Stomach (tissue), 9 donors: ENCODE data around the gene ZNF778. TPM values are rescaled to one million over a fixed set of nuclear protein-coding genes. Genes with fewer than 3 reads are reported as not detected.

Experiments
- DNase-seq, 2 donors: peaks; one replicate each; pipeline versions ENCODE4 v3.0.0 to v3.0.0-alpha.2; 2013 to 2019
- H3K27ac ChIP-seq, 5 donors: fragments of 200-600 bp in 4 of 5; sonication (generic) in 4 of 5; one replicate each; pipeline ENCODE4 v1.5.1; 2013 to 2019; ENCODE audit warnings: mild to moderate bottlenecking in 1 of 5, moderate library complexity in 1 of 5
- H3K27me3 ChIP-seq, 3 donors: fragments of 200-600 bp; sonication (generic); one replicate each; pipeline ENCODE4 v1.5.1; 2017 to 2019; ENCODE audit warnings: mixed run types in 1 of 3
- H3K36me3 ChIP-seq, 4 donors: fragments of 200-600 bp; sonication (generic); 1 replicate in 3 of 4; 2 replicates in 1 of 4; pipeline ENCODE4 v1.5.1; 2016 to 2019
- H3K4me1 ChIP-seq, 4 donors: fragments of 200-600 bp; sonication (generic); one replicate each; pipeline ENCODE4 v1.5.1; 2016 to 2019
- H3K4me3 ChIP-seq, 4 donors: fragments of 200-600 bp; sonication (generic) in 3 of 4; one replicate each; pipeline ENCODE4 v1.5.1; 2016 to 2019; ENCODE audit warnings: mild to moderate bottlenecking in 1 of 4
- H3K9me3 ChIP-seq, 4 donors: fragments of 200-600 bp; sonication (generic); one replicate each; pipeline ENCODE4 v1.5.1; 2016 to 2019
- CTCF ChIP-seq, 7 experiments: fragments of 450-650 bp in 4 of 7; fragments of 200-600 bp in 3 of 7; sonication (generic) in 3 of 7; IDR thresholded peaks; one replicate each; pipeline ENCODE4 v1.5.1; 2016 to 2019; ENCODE audit warnings: antibody characterized with exemption in 7 of 7, control low read depth in 2 of 7, mild to moderate bottlenecking in 1 of 7
- EP300 ChIP-seq: sonication (generic); formaldehyde crosslinking; IDR thresholded peaks from one replicate; pipeline ENCODE4 v1.6.1; 2017; ENCODE audit warnings: antibody characterized with exemption
- POLR2A ChIP-seq, 4 donors: fragments of 450-650 bp; IDR thresholded peaks; one replicate each; pipeline ENCODE4 v1.6.1; 2016; ENCODE audit warnings: antibody characterized with exemption in 4 of 4, control low read depth in 2 of 4, mild to moderate bottlenecking in 1 of 4, moderate library complexity in 1 of 4
- POLR2AphosphoS5 ChIP-seq, 3 donors: sonication (generic); formaldehyde crosslinking; IDR thresholded peaks; one replicate each; pipeline ENCODE4 v1.6.1; 2016; ENCODE audit warnings: antibody characterized with exemption in 3 of 3
- WGBS, 5 donors: extraction: QIAGEN DNeasy Blood & Tissue Kit in 3 of 5; methylation state at CpG; one replicate each; pipeline versions ENCODE4 v1.1.5 to v1.1.7; 2013 to 2018; 5-methylcytosine and 5-hydroxymethylcytosine counted together
- intact Hi-C: fragments of 100-400 bp; cut with DNase I; formaldehyde crosslinking; loops from one replicate; pipeline ENCODE4 v1.15.1; 2023; ENCODE audit warnings: low total_unique reads
- polyA plus RNA-seq, 3 donors: library from polyadenylated mRNA; stranded (reverse); fragments of 200-250 nt; gene quantifications; one replicate each; pipeline ENCODE4 v1.2.3, GENCODE V29; 2013
- total RNA-seq, 5 donors: library from RNA; depleted of rRNA; stranded (reverse); fragments of >200 nt; gene quantifications; one replicate each; pipeline versions ENCODE4 v1.1.0 to v1.2.3, GENCODE V29; 2014 to 2016
- donor health status: healthy with polysubstance abuse.
- donor health status: Bipolar disorder and iron deficiency.
- donor health status: healthy.

ZNF778 gene
- total and polyA plus RNA-seq, 8 donors = 1.2 to 11.7 (median 4.5) TPM

- intact Hi-C loops = no loop called here
- H3K4me1 ChIP-seq = no peaks in the 10 kb centered on the region
- H3K27me3 ChIP-seq = no peaks in the 10 kb centered on the region
- WGBS, 5 donors = 89 to 95% (median 91%) methylated on average over 33 to 36 of the region's 36 CpGs
- TF ChIP-seq EP300 (no peak), POLR2AphosphoS5 (IDR thresholded peaks at IDR 0.05) (no peak), CTCF (IDR thresholded peaks at IDR 0.05) (no peak), POLR2A (IDR thresholded peaks at IDR 0.05) (no peak)
- H3K9me3 ChIP-seq = no peaks in the 10 kb centered on the region
- no peak overlapping the region for H3K27ac ChIP-seq
- no peak for DNase-seq
- no peak overlapping the region for H3K4me3 ChIP-seq
- peaks cover 78 to 97% (median 96%) of the 10 kb centered on the region in 4 donors for H3K36me3 ChIP-seq
Measured at GRCh38 chr16:89278441-89279240, 61.1 kb downstream of the ZNF778 start.

GRCh38 chr16:89279666-89280481, 62.4 kb downstream of the ZNF778 start:
- H3K9me3 ChIP-seq = no peaks in the 10 kb centered on the region
- H3K4me1 ChIP-seq = no peaks in the 10 kb centered on the region
- 88 to 96% (median 96%) methylated on average over 21 to 65 of the region's 65 CpGs for WGBS, 5 donors
- peaks cover 76 to 97% (median 96%) of the 10 kb centered on the region in 4 donors for H3K36me3 ChIP-seq
- no peak for DNase-seq
- no peak overlapping the region for H3K4me3 ChIP-seq
- H3K27ac ChIP-seq = no peak overlapping the region
- no peak for TF ChIP-seq POLR2A (IDR thresholded peaks at IDR 0.05)
- no peak for TF ChIP-seq CTCF (IDR thresholded peaks at IDR 0.05)
- TF ChIP-seq EP300 = no peak
- TF ChIP-seq POLR2AphosphoS5 (IDR thresholded peaks at IDR 0.05) = no peak
- intact Hi-C loops = no loop called here
- no peaks in the 10 kb centered on the region for H3K27me3 ChIP-seq

- WGBS, 5 donors = 92 to 97% (median 95%) methylated on average over 34 to 44 of the region's 44 CpGs
- TF ChIP-seq POLR2A (IDR thresholded peaks at IDR 0.05) (no peak), CTCF (IDR thresholded peaks at IDR 0.05) (no peak), POLR2AphosphoS5 (IDR thresholded peaks at IDR 0.05) (no peak), EP300 (no peak)
- no peaks in the 10 kb centered on the region for H3K9me3 ChIP-seq
Measured at GRCh38 chr16:89280546-89281188, 63.2 kb downstream of the ZNF778 start.

GRCh38 chr16:89281189-89281577, 63.7 kb downstream of the ZNF778 start:
- Histone ChIP-seq H3K9me3 (no peaks in the 10 kb centered on the region), H3K27ac (no peak overlapping the region), H3K4me1 (no peaks in the 10 kb centered on the region), H3K36me3 (peaks cover 76 to 97% (median 96%) of the 10 kb centered on the region in 4 donors), H3K4me3 (no peak overlapping the region), H3K27me3 (no peaks in the 10 kb centered on the region)
- DNase-seq = no peak
- intact Hi-C loops = no loop called here
- WGBS, 5 donors = 95 to 98% (median 96%) methylated on average over 27 to 28 of the region's 28 CpGs
- TF ChIP-seq EP300 = no peak

More at GRCh38 chr16:89280546-89281188, 63.2 kb downstream of the ZNF778 start:
- H3K36me3 ChIP-seq = peaks cover 76 to 97% (median 96%) of the 10 kb centered on the region in 4 donors
- H3K27ac ChIP-seq = no peak overlapping the region
- no peak for DNase-seq
- no peaks in the 10 kb centered on the region for H3K27me3 ChIP-seq
- intact Hi-C loops = no loop called here
- H3K4me3 ChIP-seq = no peak overlapping the region
- H3K4me1 ChIP-seq = no peaks in the 10 kb centered on the region
